Prostate gland (tissue), 2 donors: Measurements from ENCODE around the gene SORT1.

ENCODE experiments used
- POLR2A ChIP-seq: fragments of 450-650 bp; IDR thresholded peaks from one replicate; pipeline ENCODE4 v1.6.1; 2016; ENCODE audit warnings: antibody characterized with exemption, mild to moderate bottlenecking
- POLR2AphosphoS5 ChIP-seq: sonication (generic); formaldehyde crosslinking; IDR thresholded peaks from one replicate; pipeline ENCODE4 v1.6.1; 2017; ENCODE audit warnings: antibody characterized with exemption
- TF ChIP-seq, protein P1 (sequence below), 4 experiments: fragments of 200-600 bp in 2 of 4; fragments of 450-650 bp in 2 of 4; sonication (generic) in 2 of 4; IDR thresholded peaks; 1 replicate in 3 of 4; 2 replicates in 1 of 4; pipeline ENCODE4 v1.5.1; 2016 to 2019; ENCODE audit warnings: antibody characterized with exemption in 4 of 4, mild to moderate bottlenecking in 2 of 4, moderate library complexity in 2 of 4

- TF ChIP-seq, protein P1, sequence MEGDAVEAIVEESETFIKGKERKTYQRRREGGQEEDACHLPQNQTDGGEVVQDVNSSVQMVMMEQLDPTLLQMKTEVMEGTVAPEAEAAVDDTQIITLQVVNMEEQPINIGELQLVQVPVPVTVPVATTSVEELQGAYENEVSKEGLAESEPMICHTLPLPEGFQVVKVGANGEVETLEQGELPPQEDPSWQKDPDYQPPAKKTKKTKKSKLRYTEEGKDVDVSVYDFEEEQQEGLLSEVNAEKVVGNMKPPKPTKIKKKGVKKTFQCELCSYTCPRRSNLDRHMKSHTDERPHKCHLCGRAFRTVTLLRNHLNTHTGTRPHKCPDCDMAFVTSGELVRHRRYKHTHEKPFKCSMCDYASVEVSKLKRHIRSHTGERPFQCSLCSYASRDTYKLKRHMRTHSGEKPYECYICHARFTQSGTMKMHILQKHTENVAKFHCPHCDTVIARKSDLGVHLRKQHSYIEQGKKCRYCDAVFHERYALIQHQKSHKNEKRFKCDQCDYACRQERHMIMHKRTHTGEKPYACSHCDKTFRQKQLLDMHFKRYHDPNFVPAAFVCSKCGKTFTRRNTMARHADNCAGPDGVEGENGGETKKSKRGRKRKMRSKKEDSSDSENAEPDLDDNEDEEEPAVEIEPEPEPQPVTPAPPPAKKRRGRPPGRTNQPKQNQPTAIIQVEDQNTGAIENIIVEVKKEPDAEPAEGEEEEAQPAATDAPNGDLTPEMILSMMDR (IDR thresholded peaks at IDR 0.05), result no peak
- TF ChIP-seq POLR2A (no peak), POLR2AphosphoS5 (no peak)
Measured at GRCh38 chr1:109354929-109355328, 42.8 kb downstream of the SORT1 start.
